Progenitor cell of endocrine pancreas (in vitro differentiated cells): Measurements from ENCODE around the gene CYS1. TPM values are rescaled to one million over a fixed set of nuclear protein-coding genes. Genes with fewer than 3 reads are reported as not detected.

ENCODE experiments used
- DNase-seq: peaks from one replicate; pipeline ENCODE4 v3.0.0; 2021; ENCODE audit warnings: low spot score; ENCODE audit not compliant: unreplicated experiment
- H3K27ac Mint-ChIP-seq: 2 replicates; pipeline ENCODE4 v1.8.0; 2021; ENCODE audit warnings: mild to moderate bottlenecking, moderate library complexity, mixed read lengths
- H3K27me3 Mint-ChIP-seq: 2 replicates; pipeline ENCODE4 v1.8.0; 2021; ENCODE audit warnings: mixed read lengths
- H3K36me3 Mint-ChIP-seq: 2 replicates; pipeline ENCODE4 v1.8.0; 2022; ENCODE audit warnings: mixed read lengths; ENCODE audit not compliant: insufficient read depth
- H3K4me1 Mint-ChIP-seq: 2 replicates; pipeline ENCODE4 v1.8.0; 2021; ENCODE audit warnings: low read depth, mixed read lengths
- H3K4me3 Mint-ChIP-seq: 2 replicates; pipeline ENCODE4 v1.8.0; 2021; ENCODE audit warnings: low read depth, mild to moderate bottlenecking, moderate library complexity, mixed read lengths
- H3K9me3 Mint-ChIP-seq: 2 replicates; pipeline ENCODE4 v1.8.0; 2021; ENCODE audit warnings: low read depth, mixed read lengths
- CTCF ChIP-seq: fragments of 200-600 bp; sonication (generic); IDR thresholded peaks from one replicate; pipeline ENCODE4 v1.5.0; 2021; ENCODE audit warnings: antibody characterized with exemption, mild to moderate bottlenecking; ENCODE audit not compliant: unreplicated experiment
- total RNA-seq: library from RNA; stranded (reverse); gene quantifications from 2 replicates; pipeline ENCODE4 v1.2.1, GENCODE V29; 2021

CYS1 gene
- total RNA-seq, 1 donor from 2014 or later, result 2.3 TPM

- no peak for DNase-seq
- no peak for TF ChIP-seq CTCF
- Mint-ChIP-seq H3K27me3 (peaks cover 6% of the 10 kb centered on the region), H3K4me1 (peaks cover 19% of the 10 kb centered on the region), H3K9me3 (no peaks in the 10 kb centered on the region), H3K27ac (no peak overlapping the region), H3K36me3 (no peaks in the 10 kb centered on the region), H3K4me3 (no peak overlapping the region)
These were observed 11.1 kb upstream of the CYS1 start for GRCh38 chr2:10091182-10091888.

DNA sequence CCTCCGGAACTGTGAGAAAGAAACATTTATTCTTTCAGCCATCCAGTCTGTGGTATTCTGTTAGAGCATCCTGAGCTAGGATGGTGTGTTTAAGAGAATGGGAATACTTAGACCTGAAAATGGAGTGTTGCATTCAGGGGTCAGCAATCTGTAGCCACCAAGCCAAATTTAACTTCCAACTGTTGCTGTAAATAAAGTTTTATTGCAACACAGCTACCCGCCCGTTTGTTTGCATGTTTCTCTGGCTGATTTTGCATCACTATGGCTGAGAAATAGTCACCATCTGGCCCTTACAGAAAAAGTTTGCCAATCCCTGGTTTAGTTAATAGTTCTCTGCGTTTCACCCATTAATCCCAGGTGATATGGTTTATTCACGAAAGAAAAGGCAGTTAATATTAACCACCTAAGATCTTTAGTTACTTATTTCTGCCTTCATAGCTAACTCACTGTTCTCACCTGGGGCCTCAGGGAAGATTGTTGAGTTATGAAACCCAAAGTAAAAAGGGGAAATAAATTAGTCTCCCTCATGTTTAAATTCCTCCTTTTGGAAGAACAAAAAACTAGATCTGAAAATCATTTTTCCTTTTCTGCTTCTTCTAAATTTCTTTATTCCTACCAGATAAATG, 9.5 kb upstream of the CYS1 start:
- Mint-ChIP-seq H3K4me3 (no peak overlapping the region), H3K9me3 (no peaks in the 10 kb centered on the region), H3K27ac (peak overlapping the region; percentile 85), H3K36me3 (no peaks in the 10 kb centered on the region), H3K4me1 (peaks cover 33% of the 10 kb centered on the region), H3K27me3 (peaks cover 5% of the 10 kb centered on the region)
- no peak for TF ChIP-seq CTCF
- no peak for DNase-seq

DNA sequence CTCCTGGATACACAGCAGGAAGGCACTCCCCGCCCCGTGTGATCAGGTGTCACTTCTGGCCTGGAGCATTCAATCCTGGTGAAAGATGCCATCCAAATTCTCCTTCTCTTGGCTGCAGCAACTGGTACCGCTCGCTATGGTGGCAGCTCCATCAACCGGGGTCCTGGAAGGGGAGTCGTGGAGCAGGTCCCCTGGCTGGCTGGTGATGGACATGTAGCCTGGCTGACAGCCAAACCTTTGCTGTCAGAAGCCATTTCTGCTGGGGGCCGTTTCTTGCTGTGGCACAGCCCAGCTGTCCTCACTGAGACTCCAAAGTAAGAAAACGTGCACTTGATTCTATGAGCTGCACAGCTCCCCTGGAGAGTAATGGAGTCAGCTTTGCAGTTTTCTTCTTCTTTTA, 7.1 kb upstream of the CYS1 start:
- no peak for TF ChIP-seq CTCF
- Mint-ChIP-seq H3K27me3 (no peaks in the 10 kb centered on the region), H3K27ac (no peak overlapping the region)

DNA sequence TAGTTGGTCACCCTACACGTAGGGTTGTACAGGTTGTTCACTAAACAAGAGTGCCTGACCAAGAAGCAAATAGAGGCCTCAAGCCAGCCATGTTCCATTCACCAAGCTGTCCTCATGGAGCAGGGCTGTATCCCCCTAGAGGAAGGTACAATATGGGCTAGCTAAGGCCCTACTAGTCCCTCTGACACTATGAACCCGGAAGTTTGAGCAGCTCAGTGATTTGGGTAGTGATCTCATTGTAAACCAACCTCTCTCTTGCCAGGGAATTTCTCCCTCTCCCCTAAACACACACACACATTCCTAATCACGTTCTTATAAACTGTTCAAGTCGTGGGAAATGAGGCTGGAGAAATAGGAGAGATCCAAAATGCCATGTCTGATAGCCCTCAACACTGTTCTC, 6.7 kb upstream of the CYS1 start:
- no peaks in the 10 kb centered on the region for H3K9me3 Mint-ChIP-seq
- no peak for TF ChIP-seq CTCF
- peaks cover 46% of the 10 kb centered on the region for H3K4me1 Mint-ChIP-seq
- H3K27me3 Mint-ChIP-seq, result peaks cover under 1% of the 10 kb centered on the region
- H3K27ac Mint-ChIP-seq, result no peak overlapping the region
- no peaks in the 10 kb centered on the region for H3K36me3 Mint-ChIP-seq
- no peak overlapping the region for H3K4me3 Mint-ChIP-seq
- DNase-seq, result no peak

More for the DNA sequence above, 7.1 kb upstream of the CYS1 start:
- H3K36me3 Mint-ChIP-seq, result no peaks in the 10 kb centered on the region
- no peak for DNase-seq
- peaks cover 46% of the 10 kb centered on the region for H3K4me1 Mint-ChIP-seq
- no peak overlapping the region for H3K4me3 Mint-ChIP-seq
- no peaks in the 10 kb centered on the region for H3K9me3 Mint-ChIP-seq

GRCh38 chr2:10085668-10086059, 5.5 kb upstream of the CYS1 start:
- DNase-seq, result no peak
- Mint-ChIP-seq H3K9me3 (no peaks in the 10 kb centered on the region), H3K4me3 (peak overlapping the region; percentile 11), H3K27ac (peak overlapping the region; percentile 57), H3K36me3 (no peaks in the 10 kb centered on the region), H3K4me1 (peaks cover 46% of the 10 kb centered on the region), H3K27me3 (peaks cover 10% of the 10 kb centered on the region)
- no peak for TF ChIP-seq CTCF
